WTC11 (cell line): ENCODE measurements around the gene ARHGAP26. TPM values are rescaled to one million over a fixed set of nuclear protein-coding genes. Genes with fewer than 3 reads are reported as not detected.
A peak's percentile ranks its signal among the peaks of the same experiment; 100 is the strongest.

Experiments
- ATAC-seq: fragments of 200-7000 bp; cut with Tn5 transposase; 2 replicates; pipeline ENCODE4 v1.10.0; 2021; ENCODE audit warnings: mild to moderate bottlenecking, moderate library complexity
- CTCF ChIA-PET: fragments of 300-600 bp; sonication (Branson Sonifier 250); formaldehyde crosslinking; loops from one replicate; lab custom pipeline; 2021; ENCODE audit warnings: antibody characterized with exemption; lab: Charles Lee
- POLR2A ChIA-PET: fragments of 350-600 bp; sonication (Branson Sonifier 250); formaldehyde crosslinking; loops from one replicate; lab custom pipeline; 2021; ENCODE audit warnings: antibody characterized with exemption; lab: Charles Lee
- DNase-seq: peaks from one replicate; pipeline ENCODE4 v3.0.0; 2021; ENCODE audit warnings: low spot score
- H3K27ac Mint-ChIP-seq: 2 replicates; pipeline ENCODE4 v1.8.0; 2021; ENCODE audit warnings: mixed read lengths
- H3K27me3 Mint-ChIP-seq: 2 replicates; pipeline ENCODE4 v1.8.0; 2021; ENCODE audit warnings: low read depth, mild to moderate bottlenecking, moderate library complexity, mixed read lengths
- H3K36me3 Mint-ChIP-seq: 2 replicates; pipeline ENCODE4 v1.8.0; 2021; ENCODE audit warnings: mixed read lengths
- H3K4me1 Mint-ChIP-seq: 2 replicates; pipeline ENCODE4 v1.8.0; 2022; ENCODE audit warnings: mixed read lengths
- H3K4me3 Mint-ChIP-seq: 2 replicates; pipeline ENCODE4 v1.8.0; 2021; ENCODE audit warnings: mild to moderate bottlenecking, moderate library complexity, mixed read lengths
- H3K9me3 Mint-ChIP-seq: 2 replicates; pipeline ENCODE4 v1.8.0; 2021; ENCODE audit warnings: mixed read lengths
- TCF7 ChIP-seq: sonication (generic); formaldehyde crosslinking; IDR thresholded peaks from 2 replicates; pipeline ENCODE4 v1.8.0; 2022; ENCODE audit warnings: mild to moderate bottlenecking, low read depth, missing genetic modification reagents, moderate library complexity
- TEAD1 ChIP-seq: sonication (generic); formaldehyde crosslinking; IDR thresholded peaks from 2 replicates; pipeline ENCODE4 v1.8.0; 2022; ENCODE audit warnings: mild to moderate bottlenecking, missing genetic modification reagents
- ZNF121 ChIP-seq: sonication (generic); formaldehyde crosslinking; IDR thresholded peaks from 2 replicates; pipeline ENCODE4 v1.8.0; 2023; ENCODE audit warnings: missing genetic modification reagents
- ZNF138 ChIP-seq: sonication (generic); formaldehyde crosslinking; conservative IDR thresholded peaks from 2 replicates; pipeline ENCODE4 v1.8.1; 2022; ENCODE audit warnings: mild to moderate bottlenecking, moderate library complexity, missing genetic modification reagents
- ZNF416 ChIP-seq: fragments of 250-450 bp; sonication (Bioruptor Pico); IDR thresholded peaks from 2 replicates; pipeline ENCODE4 v1.9.0; 2021; ENCODE audit warnings: mild to moderate bottlenecking, inconsistent platforms
- total RNA-seq: library from RNA; stranded (reverse); gene quantifications from 3 replicates; pipeline ENCODE4 v1.2.3, GENCODE V29; 2021
- TF ChIP-seq, protein P1 (sequence below): fragments of 250-450 bp; sonication (Bioruptor Pico); IDR thresholded peaks from 2 replicates; pipeline ENCODE4 v1.9.0; 2021; ENCODE audit warnings: mild to moderate bottlenecking
- TF ChIP-seq, protein P2 (sequence below): sonication (generic); formaldehyde crosslinking; IDR thresholded peaks from 2 replicates; pipeline ENCODE4 v1.8.1; 2023; ENCODE audit warnings: mild to moderate bottlenecking, missing genetic modification reagents, borderline replicate concordance
- TF ChIP-seq, protein P3 (sequence below): sonication (generic); formaldehyde crosslinking; IDR thresholded peaks from 2 replicates; pipeline ENCODE4 v1.8.0; 2023; ENCODE audit warnings: mild to moderate bottlenecking, missing genetic modification reagents
- TF ChIP-seq, protein P4 (sequence below): sonication (generic); formaldehyde crosslinking; IDR thresholded peaks from 2 replicates; pipeline ENCODE4 v1.8.0; 2022; ENCODE audit warnings: mild to moderate bottlenecking, missing genetic modification reagents
- TF ChIP-seq, protein P5 (sequence below): fragments of 250-450 bp; sonication (Bioruptor Pico); IDR thresholded peaks from 2 replicates; pipeline ENCODE4 v1.9.0; 2021; ENCODE audit warnings: mild to moderate bottlenecking
- TF ChIP-seq, protein P6 (sequence below): sonication (generic); formaldehyde crosslinking; IDR thresholded peaks from 2 replicates; pipeline ENCODE4 v1.8.1; 2023; ENCODE audit warnings: mild to moderate bottlenecking, missing genetic modification reagents, moderate library complexity
- TF ChIP-seq, protein P7 (sequence below): sonication (generic); formaldehyde crosslinking; IDR thresholded peaks from 2 replicates; pipeline ENCODE4 v1.8.0; 2022; ENCODE audit warnings: mild to moderate bottlenecking, missing genetic modification reagents
- TF ChIP-seq, protein P8 (sequence below): sonication (generic); formaldehyde crosslinking; conservative IDR thresholded peaks from 2 replicates; pipeline ENCODE4 v1.8.1; 2022; ENCODE audit warnings: mild to moderate bottlenecking, missing genetic modification reagents

The ARHGAP26 gene
- total RNA-seq, 1 experiment from 2014 or later = 22.3 TPM

DNA sequence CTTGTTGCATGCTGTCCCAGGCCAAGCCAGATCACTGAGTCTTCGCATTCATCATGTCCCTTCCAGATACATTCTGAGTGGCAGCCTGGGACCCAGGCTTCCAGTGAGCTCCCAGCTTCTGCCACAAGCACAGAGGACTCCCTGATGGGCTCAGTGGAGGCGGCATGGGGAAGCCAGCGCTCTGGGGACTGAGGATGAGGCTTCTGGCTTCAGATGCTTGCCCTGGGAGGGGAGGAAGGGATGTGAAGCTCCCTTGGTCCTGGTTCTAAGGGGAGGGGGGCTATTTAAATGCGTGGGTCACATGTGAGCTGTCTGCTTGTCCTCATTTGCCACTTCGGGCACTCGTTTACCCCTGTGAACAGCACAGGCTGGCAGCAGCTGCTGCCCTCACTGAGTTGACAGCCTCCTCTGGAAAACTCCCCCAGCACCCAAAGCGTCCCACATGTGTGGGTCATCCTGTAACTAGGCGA is 459.3 kb downstream of the ARHGAP26 start:
- CTCF ChIA-PET = no interaction called here
- TF ChIP-seq, protein P1, sequence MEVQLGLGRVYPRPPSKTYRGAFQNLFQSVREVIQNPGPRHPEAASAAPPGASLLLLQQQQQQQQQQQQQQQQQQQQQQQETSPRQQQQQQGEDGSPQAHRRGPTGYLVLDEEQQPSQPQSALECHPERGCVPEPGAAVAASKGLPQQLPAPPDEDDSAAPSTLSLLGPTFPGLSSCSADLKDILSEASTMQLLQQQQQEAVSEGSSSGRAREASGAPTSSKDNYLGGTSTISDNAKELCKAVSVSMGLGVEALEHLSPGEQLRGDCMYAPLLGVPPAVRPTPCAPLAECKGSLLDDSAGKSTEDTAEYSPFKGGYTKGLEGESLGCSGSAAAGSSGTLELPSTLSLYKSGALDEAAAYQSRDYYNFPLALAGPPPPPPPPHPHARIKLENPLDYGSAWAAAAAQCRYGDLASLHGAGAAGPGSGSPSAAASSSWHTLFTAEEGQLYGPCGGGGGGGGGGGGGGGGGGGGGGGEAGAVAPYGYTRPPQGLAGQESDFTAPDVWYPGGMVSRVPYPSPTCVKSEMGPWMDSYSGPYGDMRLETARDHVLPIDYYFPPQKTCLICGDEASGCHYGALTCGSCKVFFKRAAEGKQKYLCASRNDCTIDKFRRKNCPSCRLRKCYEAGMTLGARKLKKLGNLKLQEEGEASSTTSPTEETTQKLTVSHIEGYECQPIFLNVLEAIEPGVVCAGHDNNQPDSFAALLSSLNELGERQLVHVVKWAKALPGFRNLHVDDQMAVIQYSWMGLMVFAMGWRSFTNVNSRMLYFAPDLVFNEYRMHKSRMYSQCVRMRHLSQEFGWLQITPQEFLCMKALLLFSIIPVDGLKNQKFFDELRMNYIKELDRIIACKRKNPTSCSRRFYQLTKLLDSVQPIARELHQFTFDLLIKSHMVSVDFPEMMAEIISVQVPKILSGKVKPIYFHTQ (CRISPR knock-in tag) = no peak
- TF ChIP-seq, protein P2, sequence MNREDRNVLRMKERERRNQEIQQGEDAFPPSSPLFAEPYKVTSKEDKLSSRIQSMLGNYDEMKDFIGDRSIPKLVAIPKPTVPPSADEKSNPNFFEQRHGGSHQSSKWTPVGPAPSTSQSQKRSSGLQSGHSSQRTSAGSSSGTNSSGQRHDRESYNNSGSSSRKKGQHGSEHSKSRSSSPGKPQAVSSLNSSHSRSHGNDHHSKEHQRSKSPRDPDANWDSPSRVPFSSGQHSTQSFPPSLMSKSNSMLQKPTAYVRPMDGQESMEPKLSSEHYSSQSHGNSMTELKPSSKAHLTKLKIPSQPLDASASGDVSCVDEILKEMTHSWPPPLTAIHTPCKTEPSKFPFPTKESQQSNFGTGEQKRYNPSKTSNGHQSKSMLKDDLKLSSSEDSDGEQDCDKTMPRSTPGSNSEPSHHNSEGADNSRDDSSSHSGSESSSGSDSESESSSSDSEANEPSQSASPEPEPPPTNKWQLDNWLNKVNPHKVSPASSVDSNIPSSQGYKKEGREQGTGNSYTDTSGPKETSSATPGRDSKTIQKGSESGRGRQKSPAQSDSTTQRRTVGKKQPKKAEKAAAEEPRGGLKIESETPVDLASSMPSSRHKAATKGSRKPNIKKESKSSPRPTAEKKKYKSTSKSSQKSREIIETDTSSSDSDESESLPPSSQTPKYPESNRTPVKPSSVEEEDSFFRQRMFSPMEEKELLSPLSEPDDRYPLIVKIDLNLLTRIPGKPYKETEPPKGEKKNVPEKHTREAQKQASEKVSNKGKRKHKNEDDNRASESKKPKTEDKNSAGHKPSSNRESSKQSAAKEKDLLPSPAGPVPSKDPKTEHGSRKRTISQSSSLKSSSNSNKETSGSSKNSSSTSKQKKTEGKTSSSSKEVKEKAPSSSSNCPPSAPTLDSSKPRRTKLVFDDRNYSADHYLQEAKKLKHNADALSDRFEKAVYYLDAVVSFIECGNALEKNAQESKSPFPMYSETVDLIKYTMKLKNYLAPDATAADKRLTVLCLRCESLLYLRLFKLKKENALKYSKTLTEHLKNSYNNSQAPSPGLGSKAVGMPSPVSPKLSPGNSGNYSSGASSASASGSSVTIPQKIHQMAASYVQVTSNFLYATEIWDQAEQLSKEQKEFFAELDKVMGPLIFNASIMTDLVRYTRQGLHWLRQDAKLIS (CRISPR knock-in tag) = no peak

DNA sequence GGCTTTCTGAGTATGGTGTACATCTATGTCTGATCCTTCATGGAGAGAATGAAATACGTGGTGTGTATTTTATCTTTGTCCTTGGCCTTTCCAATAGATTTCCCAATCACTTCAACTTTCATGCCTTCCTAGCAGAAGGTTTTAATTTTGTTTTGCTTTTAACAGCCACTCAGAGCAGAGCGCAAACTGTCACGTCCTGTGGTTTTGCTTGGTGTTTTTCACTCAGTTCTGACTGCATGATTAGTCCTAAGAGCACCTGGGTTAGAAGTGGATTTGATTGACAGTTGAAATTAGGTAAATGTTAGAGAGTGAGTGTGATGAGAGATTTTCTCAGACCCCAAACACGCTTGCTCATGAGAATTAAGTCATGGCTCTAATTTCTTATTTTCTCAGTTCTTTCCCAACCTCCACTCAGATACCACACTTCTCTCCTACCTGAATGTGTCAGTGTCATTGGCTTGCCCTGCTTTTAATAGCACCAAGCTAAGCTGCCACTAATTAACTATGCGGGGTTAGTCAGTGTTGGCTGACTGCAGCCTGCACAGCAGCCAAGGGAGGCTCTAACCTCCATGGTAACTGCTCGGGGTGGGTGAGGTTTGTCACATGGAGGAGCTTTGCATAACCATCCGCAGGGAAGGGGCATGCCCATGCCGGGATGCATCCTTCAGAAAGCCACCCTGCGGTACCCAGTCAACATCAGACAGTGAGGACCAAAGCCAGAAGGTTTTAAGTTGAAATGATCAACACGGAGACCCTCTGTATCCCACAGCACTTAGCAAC is 459.9 kb downstream of the ARHGAP26 start:
- Mint-ChIP-seq H3K4me3 (no peak overlapping the region), H3K27me3 (no peaks in the 10 kb centered on the region; the same call in 1 of the 2 replicates), H3K36me3 (no peaks in the 10 kb centered on the region), H3K27ac (no peak overlapping the region), H3K9me3 (no peaks in the 10 kb centered on the region), H3K4me1 (peaks cover 10% of the 10 kb centered on the region)
- POLR2A ChIA-PET = no interaction called here
- DNase-seq (no peak), ATAC-seq (peak; percentile 68)
- CTCF ChIA-PET = no interaction called here
- no peak for TF ChIP-seq ZNF121 (CRISPR knock-in tag)

More for the DNA sequence above, 459.3 kb downstream of the ARHGAP26 start:
- no peak for DNase-seq
- Mint-ChIP-seq H3K27me3 (no peaks in the 10 kb centered on the region; the same call in 1 of the 2 replicates), H3K36me3 (no peaks in the 10 kb centered on the region), H3K27ac (no peak overlapping the region), H3K4me3 (no peak overlapping the region), H3K9me3 (no peaks in the 10 kb centered on the region), H3K4me1 (peaks cover 10% of the 10 kb centered on the region)
- ATAC-seq = peak; percentile 24
- POLR2A ChIA-PET = no interaction called here

DNA sequence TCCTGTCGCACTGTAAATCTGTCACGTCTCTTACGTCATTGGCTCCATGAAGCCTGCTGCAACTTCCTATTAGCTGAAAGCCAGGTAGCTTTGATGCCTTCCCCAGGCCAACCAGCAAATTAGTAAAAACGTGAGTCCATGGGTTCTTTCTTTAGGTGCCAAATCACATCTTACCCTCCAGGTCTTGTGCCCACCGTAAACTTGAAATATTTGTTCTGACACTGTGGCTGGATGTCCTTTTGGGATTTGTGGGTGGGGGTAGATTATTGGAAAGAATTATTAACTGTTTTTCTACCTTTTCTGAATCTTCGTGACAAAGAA is 460.5 kb downstream of the ARHGAP26 start:
- Mint-ChIP-seq H3K9me3 (no peaks in the 10 kb centered on the region), H3K36me3 (no peaks in the 10 kb centered on the region), H3K4me3 (no peak overlapping the region), H3K27ac (no peak overlapping the region), H3K4me1 (peaks cover 10% of the 10 kb centered on the region), H3K27me3 (no peaks in the 10 kb centered on the region; the same call in 1 of the 2 replicates)
- POLR2A ChIA-PET = no interaction called here
- CTCF ChIA-PET = no interaction called here
- ATAC-seq (no peak), DNase-seq (no peak)
- no peak for TF ChIP-seq ZNF416 (CRISPR knock-in tag)
- TF ChIP-seq, protein P3, sequence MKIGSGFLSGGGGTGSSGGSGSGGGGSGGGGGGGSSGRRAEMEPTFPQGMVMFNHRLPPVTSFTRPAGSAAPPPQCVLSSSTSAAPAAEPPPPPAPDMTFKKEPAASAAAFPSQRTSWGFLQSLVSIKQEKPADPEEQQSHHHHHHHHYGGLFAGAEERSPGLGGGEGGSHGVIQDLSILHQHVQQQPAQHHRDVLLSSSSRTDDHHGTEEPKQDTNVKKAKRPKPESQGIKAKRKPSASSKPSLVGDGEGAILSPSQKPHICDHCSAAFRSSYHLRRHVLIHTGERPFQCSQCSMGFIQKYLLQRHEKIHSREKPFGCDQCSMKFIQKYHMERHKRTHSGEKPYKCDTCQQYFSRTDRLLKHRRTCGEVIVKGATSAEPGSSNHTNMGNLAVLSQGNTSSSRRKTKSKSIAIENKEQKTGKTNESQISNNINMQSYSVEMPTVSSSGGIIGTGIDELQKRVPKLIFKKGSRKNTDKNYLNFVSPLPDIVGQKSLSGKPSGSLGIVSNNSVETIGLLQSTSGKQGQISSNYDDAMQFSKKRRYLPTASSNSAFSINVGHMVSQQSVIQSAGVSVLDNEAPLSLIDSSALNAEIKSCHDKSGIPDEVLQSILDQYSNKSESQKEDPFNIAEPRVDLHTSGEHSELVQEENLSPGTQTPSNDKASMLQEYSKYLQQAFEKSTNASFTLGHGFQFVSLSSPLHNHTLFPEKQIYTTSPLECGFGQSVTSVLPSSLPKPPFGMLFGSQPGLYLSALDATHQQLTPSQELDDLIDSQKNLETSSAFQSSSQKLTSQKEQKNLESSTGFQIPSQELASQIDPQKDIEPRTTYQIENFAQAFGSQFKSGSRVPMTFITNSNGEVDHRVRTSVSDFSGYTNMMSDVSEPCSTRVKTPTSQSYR = no peak
- no peak for TF ChIP-seq TEAD1 (CRISPR knock-in tag)
- TF ChIP-seq, protein P4, sequence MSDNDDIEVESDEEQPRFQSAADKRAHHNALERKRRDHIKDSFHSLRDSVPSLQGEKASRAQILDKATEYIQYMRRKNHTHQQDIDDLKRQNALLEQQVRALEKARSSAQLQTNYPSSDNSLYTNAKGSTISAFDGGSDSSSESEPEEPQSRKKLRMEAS = no peak
- TF ChIP-seq ZNF138 (CRISPR knock-in tag) = no peak
- TF ChIP-seq, protein P5, sequence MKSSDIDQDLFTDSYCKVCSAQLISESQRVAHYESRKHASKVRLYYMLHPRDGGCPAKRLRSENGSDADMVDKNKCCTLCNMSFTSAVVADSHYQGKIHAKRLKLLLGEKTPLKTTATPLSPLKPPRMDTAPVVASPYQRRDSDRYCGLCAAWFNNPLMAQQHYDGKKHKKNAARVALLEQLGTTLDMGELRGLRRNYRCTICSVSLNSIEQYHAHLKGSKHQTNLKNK (CRISPR knock-in tag) = no peak
- TF ChIP-seq, protein P6, sequence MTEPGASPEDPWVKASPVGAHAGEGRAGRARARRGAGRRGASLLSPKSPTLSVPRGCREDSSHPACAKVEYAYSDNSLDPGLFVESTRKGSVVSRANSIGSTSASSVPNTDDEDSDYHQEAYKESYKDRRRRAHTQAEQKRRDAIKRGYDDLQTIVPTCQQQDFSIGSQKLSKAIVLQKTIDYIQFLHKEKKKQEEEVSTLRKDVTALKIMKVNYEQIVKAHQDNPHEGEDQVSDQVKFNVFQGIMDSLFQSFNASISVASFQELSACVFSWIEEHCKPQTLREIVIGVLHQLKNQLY (CRISPR knock-in tag) = no peak
- TF ChIP-seq, protein P1 (CRISPR knock-in tag) = no peak
- TF ChIP-seq, protein P7, sequence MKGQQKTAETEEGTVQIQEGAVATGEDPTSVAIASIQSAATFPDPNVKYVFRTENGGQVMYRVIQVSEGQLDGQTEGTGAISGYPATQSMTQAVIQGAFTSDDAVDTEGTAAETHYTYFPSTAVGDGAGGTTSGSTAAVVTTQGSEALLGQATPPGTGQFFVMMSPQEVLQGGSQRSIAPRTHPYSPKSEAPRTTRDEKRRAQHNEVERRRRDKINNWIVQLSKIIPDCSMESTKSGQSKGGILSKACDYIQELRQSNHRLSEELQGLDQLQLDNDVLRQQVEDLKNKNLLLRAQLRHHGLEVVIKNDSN = no peak
- no peak for TF ChIP-seq TCF7 (CRISPR knock-in tag)
- TF ChIP-seq, protein P8, sequence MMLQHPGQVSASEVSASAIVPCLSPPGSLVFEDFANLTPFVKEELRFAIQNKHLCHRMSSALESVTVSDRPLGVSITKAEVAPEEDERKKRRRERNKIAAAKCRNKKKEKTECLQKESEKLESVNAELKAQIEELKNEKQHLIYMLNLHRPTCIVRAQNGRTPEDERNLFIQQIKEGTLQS (CRISPR knock-in tag) = no peak
